NCI-H524 (cell line): Measurements from ENCODE around the gene ATF7IP2.
A peak's percentile ranks its signal among the peaks of the same experiment; 100 is the strongest.

Experiments
- DNase-seq, 2 experiments: peaks; one replicate each; lab custom pipeline; 2025; lab: John Stamatoyannopoulos, UW

The ATF7IP2 gene

GRCh38 chr16:10511829-10512228 is 126.0 kb downstream of the ATF7IP2 start:
- DNase-seq, result peak in 1 of 2 experiments; percentile 13

- DNase-seq, result peak in 1 of 2 experiments; percentile 61
Observed at GRCh38 chr16:10514369-10515055, 128.7 kb downstream of the ATF7IP2 start.

GRCh38 chr16:10517868-10518267 is 132.0 kb downstream of the ATF7IP2 start:
- peak in 1 of 2 experiments; percentile 8 for DNase-seq

GRCh38 chr16:10518479-10519041 is 132.7 kb downstream of the ATF7IP2 start:
- DNase-seq, result no peak

- DNase-seq, result no peak
Observed at GRCh38 chr16:10519297-10519696, 133.4 kb downstream of the ATF7IP2 start.

- no peak for DNase-seq
Observed at GRCh38 chr16:10519929-10520868, 134.3 kb downstream of the ATF7IP2 start.

- no peak for DNase-seq
Observed at GRCh38 chr16:10520869-10521578, 135.2 kb downstream of the ATF7IP2 start.

- peak; percentile 37 to 80 for DNase-seq
Observed at GRCh38 chr16:10521681-10522274, 135.9 kb downstream of the ATF7IP2 start.

GRCh38 chr16:10522966-10523365 is 137.1 kb downstream of the ATF7IP2 start:
- no peak for DNase-seq

- no peak for DNase-seq
Observed at GRCh38 chr16:10525214-10525825, 139.5 kb downstream of the ATF7IP2 start.

GRCh38 chr16:10526962-10527361 is 141.1 kb downstream of the ATF7IP2 start:
- DNase-seq, result no peak

GRCh38 chr16:10528635-10529034 is 142.8 kb downstream of the ATF7IP2 start:
- DNase-seq, result no peak

- DNase-seq, result no peak
Observed at GRCh38 chr16:10529895-10530669, 144.2 kb downstream of the ATF7IP2 start.

GRCh38 chr16:10530685-10531084 is 144.8 kb downstream of the ATF7IP2 start:
- no peak for DNase-seq

GRCh38 chr16:10531582-10531981 is 145.7 kb downstream of the ATF7IP2 start:
- no peak for DNase-seq
